Endothelial cell of umbilical vein (primary cell): ENCODE data around the gene PADI1. TPM values are rescaled to one million over a fixed set of nuclear protein-coding genes. Genes with fewer than 3 reads are reported as not detected.

Experiments
- BruUV-seq: library from RNA; stranded (reverse); fragments of 400-500 nt; replicated peaks from 2 replicates; lab custom pipeline; 2021; lab: Mats Ljungman, UMichigan
- CTCF ChIA-PET: fragments of 300-600, 350-600 bp; sonication (Branson Sonifier 250); formaldehyde crosslinking; loops from one replicate; lab custom pipeline; 2021; ENCODE audit warnings: antibody characterized with exemption, inconsistent platforms; lab: Charles Lee
- POLR2A ChIA-PET: fragments of 300-600, 350-600 bp; sonication (Branson Sonifier 250); formaldehyde crosslinking; loops from one replicate; lab custom pipeline; 2021; ENCODE audit warnings: antibody characterized with exemption, inconsistent platforms; lab: Charles Lee
- DNase-seq: peaks from one replicate; pipeline ENCODE4 v3.0.0-alpha.2; 2011; ENCODE audit warnings: low read depth, low spot score
- FAIRE-seq: peaks from 2 replicates; lab custom pipeline; 2011; peaks lifted over from hg19 to GRCh38; lab: Jason Lieb, UNC
- H2AFZ ChIP-seq: 2 replicates; pipeline ENCODE4 v1.6.0; 2012; ENCODE audit warnings: low read depth, low read length, control low read depth, inconsistent platforms
- H3K27ac ChIP-seq: 2 replicates; pipeline ENCODE4 v1.5.1; 2011; ENCODE audit warnings: low read depth, mild to moderate bottlenecking, control low read depth, low read length, moderate library complexity; ENCODE audit not compliant: insufficient read depth
- H3K27me3 ChIP-seq, 2 experiments: 2 replicates each; pipeline versions ENCODE4 v1.6.0 to v1.6.1; 2011; ENCODE audit warnings: low read length in 2 of 2, mixed read lengths in 1 of 2; ENCODE audit not compliant: control insufficient read depth in 2 of 2, insufficient read depth in 2 of 2
- H3K36me3 ChIP-seq, 2 experiments: 2 replicates in 1 of 2; 3 replicates in 1 of 2; pipeline ENCODE4 v1.5.1; 2011; ENCODE audit warnings: low read length in 2 of 2, mild to moderate bottlenecking in 1 of 2, moderate library complexity in 1 of 2; ENCODE audit not compliant: control insufficient read depth in 2 of 2, insufficient read depth in 2 of 2; ENCODE audit errors: extremely low read depth in 1 of 2
- H3K4me1 ChIP-seq: 3 replicates; pipeline ENCODE4 v1.5.1; 2011; ENCODE audit warnings: mild to moderate bottlenecking, low read length; ENCODE audit not compliant: control insufficient read depth, insufficient read depth; ENCODE audit errors: extremely low read depth
- H3K4me2 ChIP-seq: 2 replicates; pipeline ENCODE4 v1.6.1; 2011; ENCODE audit warnings: low read length, control low read depth, mixed read lengths; ENCODE audit not compliant: insufficient read depth
- H3K4me3 ChIP-seq, 3 experiments: fragments of 200-600 bp in 1 of 3; sonication (generic), shearing (Covaris generic) in 1 of 3; replicated peaks in 1 of 3; 2 replicates each; pipeline ENCODE4 v1.5.1; 2011 to 2016; ENCODE audit warnings: control low read depth in 3 of 3, low read length in 3 of 3, mild to moderate bottlenecking in 2 of 3, inconsistent platforms in 1 of 3, low read depth in 1 of 3, moderate library complexity in 1 of 3; ENCODE audit not compliant: insufficient read depth in 1 of 3
- H3K79me2 ChIP-seq: 2 replicates; pipeline ENCODE4 v1.6.0; 2012; ENCODE audit warnings: low read length, inconsistent platforms; ENCODE audit not compliant: control insufficient read depth, insufficient read depth
- H3K9ac ChIP-seq: replicated peaks from 2 replicates; pipeline ENCODE3; 2011; ENCODE audit warnings: low read length, control low read depth; ENCODE audit not compliant: insufficient read depth; ENCODE audit errors: extremely low read depth
- H3K9me1 ChIP-seq: replicated peaks from 3 replicates; pipeline ENCODE4 v1.6.0; 2011; ENCODE audit warnings: mild to moderate bottlenecking, low read length; ENCODE audit not compliant: control insufficient read depth, insufficient read depth; ENCODE audit errors: extremely low read depth
- H3K9me3 ChIP-seq: replicated peaks from 2 replicates; pipeline ENCODE4 v1.5.1; 2012; ENCODE audit warnings: low read length, inconsistent platforms; ENCODE audit not compliant: control insufficient read depth, insufficient read depth
- H4K20me1 ChIP-seq: replicated peaks from 2 replicates; pipeline ENCODE3; 2011; ENCODE audit warnings: mild to moderate bottlenecking, low read length; ENCODE audit not compliant: control insufficient read depth, insufficient read depth; ENCODE audit errors: extremely low read depth
- CTCF ChIP-seq, 2 donors: IDR thresholded peaks; 1 replicate in 1 of 2; 2 replicates in 1 of 2; pipeline ENCODE4 v1.5.1; 2011; ENCODE audit warnings: low read length in 2 of 2, mild to moderate bottlenecking in 2 of 2, moderate library complexity in 2 of 2, control low read depth in 1 of 2, inconsistent platforms in 1 of 2, low read depth in 1 of 2; ENCODE audit not compliant: insufficient read depth in 1 of 2; ENCODE audit errors: extremely low read depth in 1 of 2
- EZH2 ChIP-seq: IDR thresholded peaks from 2 replicates; pipeline ENCODE4 v1.6.1; 2012; ENCODE audit warnings: borderline replicate concordance, low read depth, mild to moderate bottlenecking, moderate library complexity, low read length, inconsistent platforms; ENCODE audit not compliant: severe bottlenecking
- FOS ChIP-seq: IDR thresholded peaks from 2 replicates; pipeline ENCODE4 v1.6.1; 2011; ENCODE audit warnings: mild to moderate bottlenecking, low read length, moderate library complexity, borderline replicate concordance; ENCODE audit not compliant: insufficient read depth
- GATA2 ChIP-seq: IDR thresholded peaks from 2 replicates; pipeline ENCODE4 v1.7.0; 2011; ENCODE audit warnings: low read depth, mild to moderate bottlenecking, moderate library complexity, mixed read lengths, low read length; ENCODE audit not compliant: insufficient read length, insufficient read depth
- JUN ChIP-seq: IDR thresholded peaks from 2 replicates; pipeline ENCODE4 v1.6.1; 2011; ENCODE audit warnings: borderline replicate concordance, low read depth; ENCODE audit not compliant: insufficient read length, insufficient read depth
- MAX ChIP-seq: IDR thresholded peaks from 2 replicates; pipeline ENCODE4 v1.6.1; 2011; ENCODE audit not compliant: insufficient read depth, insufficient read length
- MYC ChIP-seq: IDR thresholded peaks from one replicate; pipeline ENCODE4 v1.6.1; 2011; ENCODE audit warnings: mild to moderate bottlenecking, low read depth, low read length
- POLR2A ChIP-seq: IDR thresholded peaks from 2 replicates; pipeline ENCODE4 v1.6.1; 2012; ENCODE audit warnings: low read depth, mild to moderate bottlenecking, control low read depth, low read length
- POLR2AphosphoS5 ChIP-seq: IDR thresholded peaks from 2 replicates; pipeline ENCODE4 v1.6.1; 2012; ENCODE audit warnings: low read depth, mild to moderate bottlenecking, control low read depth, low read length, moderate library complexity; ENCODE audit not compliant: insufficient read depth
- dilution Hi-C: fragments of 300-500 bp; cut with MboI; formaldehyde crosslinking; loops from one replicate; pipeline ENCODE4 v1.15.0; 2019; ENCODE audit warnings: low sequenced_read_pairs; ENCODE audit not compliant: extremely low pct_ligation_motif_present
- intact Hi-C: fragments of 100-400 bp; cut with micrococcal nuclease; formaldehyde crosslinking; loops from one replicate; pipeline ENCODE4 v1.10.0; 2022
- polyA plus RNA-seq, 4 experiments: library from polyadenylated mRNA; depleted of rRNA in 3 of 4; stranded (reverse) in 3 of 4; unstranded in 1 of 4; fragments of >200 nt; gene quantifications; 2 replicates each; pipeline versions ENCODE4 v1.2.1 to v1.2.3, GENCODE V29; 2011 to 2012; ENCODE audit warnings: missing spikeins in 1 of 4
- total RNA-seq: library from RNA; stranded (reverse); gene quantifications from 2 replicates; pipeline ENCODE4 v1.2.3, GENCODE V29; 2021

The PADI1 gene
- total and polyA plus RNA-seq, 2 donors (not counting 3 experiments of a cell fraction or from before 2014, with no cell fraction given): 0.01 TPM; not detected in 1

GRCh38 chr1:17195731-17196130, 9.2 kb upstream of the PADI1 start:
- no TSS peak for BruUV-seq

More at GRCh38 chr1:17195731-17196130, 9.2 kb upstream of the PADI1 start:
- Histone ChIP-seq H3K9ac (no peak overlapping the region), H3K27me3 (no peaks in the 10 kb centered on the region), H3K4me1 (no peaks in the 10 kb centered on the region), H3K9me3 (no peaks in the 10 kb centered on the region), H3K9me1 (no peaks in the 10 kb centered on the region), H3K79me2 (no peaks in the 10 kb centered on the region), H2AFZ (no peak overlapping the region), H3K27ac (no peak overlapping the region), H3K4me2 (no peak overlapping the region), H4K20me1 (no peaks in the 10 kb centered on the region), H3K36me3 (no peaks in the 10 kb centered on the region), H3K4me3 (no peak overlapping the region)
- no peak for FAIRE-seq
- DNase-seq: no peak
- ChIA-PET CTCF (no interaction called here), POLR2A (no interaction called here)
- intact Hi-C loops (no loop called here), dilution Hi-C loops (no loop called here)
- TF ChIP-seq POLR2AphosphoS5: no peak
- TF ChIP-seq GATA2: no peak
- no peak for TF ChIP-seq POLR2A
- TF ChIP-seq CTCF (IDR thresholded peaks at IDR 0.05; ENCODE audit: extremely low read depth in 1 of 2, insufficient read depth in 1 of 2, low read depth in 1 of 2, low read length in 2 of 2): no peak
- no peak for TF ChIP-seq JUN
- no peak for TF ChIP-seq FOS
- TF ChIP-seq MAX: no peak
- TF ChIP-seq MYC: no peak
- no peak for TF ChIP-seq EZH2
